HG03439 (cell line): ENCODE measurements around the gene VPS4A.

Source experiments
- ATAC-seq: cut with Tn5 transposase; IDR thresholded peaks from one replicate; pipeline ENCODE4 v1.9.1; 2021; ENCODE audit warnings: mild to moderate bottlenecking, moderate library complexity; ENCODE audit not compliant: unreplicated experiment

VPS4A gene

DNA sequence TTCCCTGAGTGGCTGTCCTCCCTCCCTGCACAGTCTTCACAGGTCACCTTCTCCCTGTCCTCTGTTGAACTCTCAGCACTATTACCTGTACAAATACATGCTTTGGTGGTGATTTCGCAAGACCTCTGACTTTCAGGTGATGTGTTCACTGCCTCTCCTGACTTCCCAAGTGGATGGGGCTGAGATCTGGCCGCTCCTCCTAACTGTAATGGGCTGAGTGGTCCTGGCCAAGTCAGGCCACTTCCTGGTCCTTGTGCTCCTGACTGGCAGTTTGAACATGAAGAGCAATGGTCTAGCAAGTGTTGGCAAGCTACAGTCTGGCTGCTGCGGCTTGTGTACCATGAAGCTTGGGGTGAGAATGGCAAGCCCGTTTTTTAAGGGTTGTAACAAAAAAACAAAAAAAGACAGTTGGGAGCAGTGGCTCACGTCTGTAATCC, 52.1 kb downstream of the VPS4A start:
- no peak for ATAC-seq

DNA sequence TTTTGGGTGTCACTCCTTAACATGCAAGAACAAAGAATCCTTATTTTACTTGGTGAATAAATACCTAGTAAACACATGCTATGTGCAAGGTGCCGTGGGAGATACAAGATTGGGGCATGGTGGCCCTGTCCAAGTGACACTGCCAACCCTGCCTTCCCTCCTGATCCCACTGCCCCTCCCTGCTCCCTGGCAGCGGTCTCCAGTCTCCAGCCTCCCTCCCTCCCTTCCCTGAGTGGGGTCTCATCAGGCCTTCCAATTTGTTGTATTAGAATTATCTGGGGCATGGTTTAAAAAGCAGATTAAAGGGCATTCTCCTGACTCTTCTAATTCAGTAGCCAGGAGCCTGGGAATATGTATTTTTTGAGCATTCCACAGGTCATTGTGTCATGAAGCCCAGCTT, 52.9 kb downstream of the VPS4A start:
- ATAC-seq, result no peak

DNA sequence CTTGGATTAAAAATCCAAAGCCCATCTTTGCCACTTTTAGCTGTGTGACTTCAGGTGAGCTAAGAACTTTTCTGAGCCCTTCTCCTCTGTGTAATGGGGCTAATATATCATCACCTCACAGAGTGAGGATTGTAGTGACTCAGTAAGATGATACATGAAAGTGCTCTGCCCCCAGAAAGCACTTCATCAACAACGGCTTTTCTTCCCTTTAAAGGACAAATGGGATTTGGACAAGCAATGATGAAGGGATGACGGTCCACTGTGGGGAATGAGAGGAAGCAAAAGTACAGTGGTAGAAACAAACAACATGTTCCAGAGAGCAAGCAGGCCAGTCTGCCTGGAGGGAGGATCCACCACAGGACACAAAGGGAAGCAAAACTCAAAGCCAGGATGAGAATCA, 54.8 kb downstream of the VPS4A start:
- no peak for ATAC-seq

DNA sequence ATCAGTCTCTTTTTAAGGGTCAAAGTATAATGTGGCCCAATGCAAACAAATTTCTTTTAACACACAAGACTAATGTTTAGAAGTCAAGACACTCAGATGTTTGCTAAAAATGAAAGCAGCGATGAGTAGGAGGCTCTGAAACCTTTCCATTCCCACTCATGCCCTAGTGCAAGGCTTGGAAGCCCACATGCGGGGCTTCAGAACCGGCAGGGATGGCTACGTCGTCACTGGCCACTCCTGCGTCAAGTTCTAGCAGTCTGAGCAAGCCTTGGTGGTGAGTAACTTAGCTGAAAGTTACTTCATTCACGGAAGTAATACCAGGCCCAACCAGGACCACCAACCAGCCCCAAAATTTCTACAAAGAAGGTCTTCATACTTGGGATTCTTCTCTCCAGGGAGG, 55.3 kb downstream of the VPS4A start:
- ATAC-seq, result no peak

DNA sequence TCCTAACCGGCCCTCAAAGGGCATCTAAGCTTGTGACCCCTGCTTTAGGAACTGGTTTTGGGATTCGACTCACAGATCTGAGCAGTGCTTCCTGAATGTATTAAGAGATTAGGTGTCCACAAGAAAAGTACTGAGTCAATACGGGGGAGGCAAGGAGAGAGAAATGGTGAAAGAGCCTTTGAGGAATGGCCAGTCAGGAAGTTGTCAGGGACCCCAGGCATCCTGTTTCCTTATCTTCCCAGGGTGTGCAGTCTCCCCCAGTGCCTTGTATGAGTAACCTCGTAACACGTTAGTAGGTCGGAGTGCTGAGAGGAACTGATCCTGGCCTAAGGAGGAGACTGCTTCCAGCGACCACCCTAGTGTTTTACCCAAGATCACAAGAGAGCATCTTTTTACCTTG, 56.8 kb downstream of the VPS4A start:
- ATAC-seq, result no peak

DNA sequence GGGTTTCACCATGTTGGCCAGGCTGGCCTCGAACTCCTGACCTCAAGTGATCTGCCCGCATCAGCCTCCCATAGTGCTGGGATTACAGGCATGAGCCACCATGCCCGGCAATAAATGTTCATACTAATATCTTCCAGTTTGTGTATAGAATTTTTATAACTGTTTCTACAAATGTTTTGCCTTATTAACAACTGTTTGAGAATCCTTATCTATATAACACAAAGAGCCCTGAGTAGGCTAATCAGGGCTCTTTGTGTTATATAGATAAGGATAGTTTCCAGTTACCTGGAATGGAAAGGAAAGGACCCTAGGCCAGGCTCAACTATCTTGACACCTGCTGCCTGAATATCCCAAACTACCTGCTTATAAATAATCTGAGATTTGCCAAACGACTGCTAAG, 57.7 kb downstream of the VPS4A start:
- no peak for ATAC-seq

DNA sequence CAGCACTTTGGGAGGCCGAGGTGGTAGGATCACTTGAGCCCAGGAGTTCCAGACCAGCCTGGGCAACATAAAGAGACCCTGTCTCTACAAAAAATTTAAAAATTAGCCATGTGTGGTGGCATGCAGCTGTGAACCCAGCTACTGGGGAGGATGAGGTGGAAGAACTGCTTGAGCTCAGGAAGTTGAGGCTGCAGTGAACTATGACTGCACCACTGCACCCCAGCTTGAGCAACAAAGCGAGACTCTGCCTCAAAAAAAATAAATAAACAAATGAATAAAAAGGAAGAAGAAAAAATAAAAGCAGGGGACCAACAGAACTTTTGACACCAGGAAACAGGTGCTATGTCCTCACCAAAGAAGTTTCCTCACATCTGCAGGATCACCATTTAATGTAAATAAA, 60.4 kb downstream of the VPS4A start:
- no peak for ATAC-seq

DNA sequence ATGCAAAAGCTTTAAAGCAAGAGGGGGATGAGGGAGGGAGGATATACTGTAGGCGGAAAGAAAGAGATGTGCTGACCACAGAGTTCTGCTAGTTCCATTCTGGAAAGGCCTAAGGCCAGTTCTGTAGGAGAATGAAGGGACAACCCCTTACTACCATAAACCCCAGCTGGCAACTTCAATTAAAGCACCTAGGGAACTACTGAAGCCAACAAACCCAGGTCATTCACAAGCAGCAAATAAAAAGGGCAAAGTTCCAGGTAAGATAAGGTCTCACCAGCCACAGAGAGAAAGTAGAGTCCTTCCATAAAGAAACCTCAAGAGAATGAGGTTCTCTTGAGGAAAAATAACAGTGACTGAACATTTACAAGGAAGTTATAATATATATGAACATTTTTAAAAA, 61.9 kb downstream of the VPS4A start:
- no peak for ATAC-seq
